Fibroblast of lung (primary cell): ENCODE measurements around the gene SH3TC1. TPM values are rescaled to one million over a fixed set of nuclear protein-coding genes. Genes with fewer than 3 reads are reported as not detected.

Experiments
- DNase-seq, 2 donors: peaks; one replicate each; pipeline versions ENCODE4 v3.0.0 to v3.0.0-alpha.2; 2010; ENCODE audit warnings: low read depth in 2 of 2
- H2AFZ ChIP-seq: 2 replicates; pipeline ENCODE4 v1.5.1; 2012; ENCODE audit warnings: low read length, control low read depth, inconsistent platforms
- H3K27ac ChIP-seq: 2 replicates; pipeline ENCODE4 v1.5.1; 2011; ENCODE audit warnings: low read length, control low read depth; ENCODE audit not compliant: insufficient read depth
- H3K27me3 ChIP-seq: 2 replicates; pipeline ENCODE4 v1.5.1; 2011; ENCODE audit warnings: mild to moderate bottlenecking, low read length; ENCODE audit not compliant: control insufficient read depth, insufficient read depth
- H3K36me3 ChIP-seq: 2 replicates; pipeline ENCODE4 v1.5.1; 2011; ENCODE audit warnings: low read length; ENCODE audit not compliant: control insufficient read depth, insufficient read depth
- H3K4me1 ChIP-seq: 2 replicates; pipeline ENCODE4 v1.5.1; 2011; ENCODE audit warnings: low read length; ENCODE audit not compliant: control insufficient read depth, insufficient read depth; ENCODE audit errors: extremely low read depth
- H3K4me2 ChIP-seq: 2 replicates; pipeline ENCODE4 v1.5.1; 2011; ENCODE audit warnings: low read length, control low read depth; ENCODE audit not compliant: insufficient read depth; ENCODE audit errors: extremely low read depth
- H3K4me3 ChIP-seq, 4 experiments: fragments of 200-600 bp in 1 of 4; sonication (generic) in 1 of 4; replicated peaks in 1 of 4; 2 replicates each; pipeline ENCODE4 v1.5.1; 2011 to 2016; ENCODE audit warnings: low read length in 4 of 4, low read depth in 3 of 4, mild to moderate bottlenecking in 3 of 4, control low read depth in 2 of 4, inconsistent platforms in 1 of 4, mixed read lengths in 1 of 4; ENCODE audit not compliant: insufficient read depth in 1 of 4; ENCODE audit errors: control extremely low read depth in 1 of 4
- H3K79me2 ChIP-seq: 2 replicates; pipeline ENCODE4 v1.5.1; 2012; ENCODE audit warnings: mild to moderate bottlenecking, low read length, inconsistent platforms; ENCODE audit not compliant: control insufficient read depth, insufficient read depth
- H3K9ac ChIP-seq: 2 replicates; pipeline ENCODE4 v1.5.1; 2011; ENCODE audit warnings: mild to moderate bottlenecking, low read length, control low read depth; ENCODE audit not compliant: insufficient read depth
- H3K9me3 ChIP-seq: 2 replicates; pipeline ENCODE4 v1.5.1; 2012; ENCODE audit warnings: low read depth, low read length; ENCODE audit not compliant: control insufficient read depth, insufficient read depth
- H4K20me1 ChIP-seq: 2 replicates; pipeline ENCODE4 v1.5.1; 2011; ENCODE audit warnings: low read length; ENCODE audit not compliant: control insufficient read depth, insufficient read depth; ENCODE audit errors: extremely low read depth
- CTCF ChIP-seq, 2 donors: IDR thresholded peaks in 1 of 2; conservative IDR thresholded peaks in 1 of 2; 1 replicate in 1 of 2; 2 replicates in 1 of 2; pipeline ENCODE4 v1.5.1; 2011 to 2012; ENCODE audit warnings: low read length in 2 of 2, control low read depth in 1 of 2, inconsistent platforms in 1 of 2, low read depth in 1 of 2, mild to moderate bottlenecking in 1 of 2
- EZH2 ChIP-seq: IDR thresholded peaks from 2 replicates; pipeline ENCODE4 v1.5.1; 2012; ENCODE audit warnings: low read length, control low read depth, mild to moderate bottlenecking; ENCODE audit errors: missing control alignments
- polyA plus RNA-seq, 2 donors: library from polyadenylated mRNA; depleted of rRNA in 1 of 2; stranded (reverse) in 1 of 2; unstranded in 1 of 2; fragments of >200 nt; gene quantifications; 2 replicates each; pipeline ENCODE4 v1.2.1, GENCODE V29; 2011 to 2012; ENCODE audit warnings: missing spikeins in 1 of 2
- total RNA-seq: library from RNA; depleted of rRNA; stranded (reverse); fragments of >200 nt; gene quantifications from 2 replicates; pipeline ENCODE4 v1.2.1, GENCODE V29; 2014

Gene SH3TC1
- total and polyA plus RNA-seq, 2 donors (not counting 1 experiment from before 2014, with no cell fraction given) = 3.3 to 11.6 TPM

DNA sequence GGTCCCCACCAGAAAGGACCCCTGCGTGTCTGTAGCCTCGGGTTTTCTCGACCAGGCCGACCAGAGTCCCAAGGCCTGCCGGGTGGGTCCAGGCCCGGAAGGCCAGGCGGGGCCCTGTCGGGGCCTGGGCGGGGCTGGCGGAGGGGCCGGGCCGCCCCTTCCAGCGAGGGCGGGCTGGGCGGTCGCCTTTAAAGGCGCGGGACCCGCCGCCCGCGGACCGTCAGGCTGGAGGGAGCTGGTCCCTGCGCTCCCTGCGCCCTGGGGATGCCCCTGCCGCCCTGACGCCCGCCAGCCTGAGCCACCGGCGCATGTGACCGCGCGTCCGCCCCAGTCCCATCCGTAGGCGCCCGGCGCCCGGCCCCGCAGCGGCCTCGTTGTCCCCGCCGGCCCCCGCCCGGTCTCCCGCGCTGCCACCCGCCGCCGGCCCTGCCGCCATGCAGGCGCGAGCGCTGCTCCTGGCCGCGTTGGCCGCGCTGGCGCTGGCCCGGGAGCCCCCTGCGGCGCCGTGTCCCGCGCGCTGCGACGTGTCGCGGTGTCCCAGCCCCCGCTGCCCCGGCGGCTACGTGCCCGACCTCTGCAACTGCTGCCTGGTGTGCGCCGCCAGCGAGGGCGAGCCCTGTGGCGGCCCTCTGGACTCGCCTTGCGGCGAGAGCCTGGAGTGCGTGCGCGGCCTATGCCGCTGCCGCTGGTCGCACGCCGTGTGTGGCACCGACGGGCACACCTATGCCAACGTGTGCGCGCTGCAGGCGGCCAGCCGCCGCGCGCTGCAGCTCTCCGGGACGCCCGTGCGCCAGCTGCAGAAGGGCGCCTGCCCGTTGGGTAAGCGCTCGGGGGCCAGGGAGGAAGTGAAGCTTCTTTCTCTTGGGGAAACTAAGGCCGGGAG, 70.7 kb downstream of the SH3TC1 start, which contains the start of gene HTRA3:
HTRA3 (plus strand) TSS at position 220 of the 883 bp plus-strand sequence; CDS start at position 435, 215 bp downstream.
- Histone ChIP-seq H2AFZ (no peak within 1 kb of the TSS), H3K4me2 (peak within 1 kb of the TSS; percentile 51), H3K9me3 (no peaks in the 10 kb centered on the region), H3K4me3 (peak within 1 kb of the TSS in 1 of 4 experiments; percentile 40), H3K27ac (no peak within 1 kb of the TSS), H3K9ac (no peak within 1 kb of the TSS), H3K36me3 (no peaks in the 10 kb centered on the region), H3K27me3 (peaks cover 20% of the 10 kb centered on the region), H3K79me2 (no peaks in the 10 kb centered on the region), H3K4me1 (peaks cover 5% of the 10 kb centered on the region), H4K20me1 (no peaks in the 10 kb centered on the region)
- peak; percentile 48 to 49 for DNase-seq
- TF ChIP-seq EZH2 (peak; percentile 89), CTCF (conservative IDR thresholded peaks at IDR 0.05 in 1 of 2, IDR thresholded peaks at IDR 0.05 in 1 of 2; ENCODE audit: low read depth in 1 of 2, low read length in 2 of 2) (no peak)

- no peak overlapping the region for H3K4me2 ChIP-seq
- peaks cover 10% of the 10 kb centered on the region for H3K4me1 ChIP-seq
- no peaks in the 10 kb centered on the region for H4K20me1 ChIP-seq
- peaks cover 20% of the 10 kb centered on the region for H3K27me3 ChIP-seq
- no peak overlapping the region for H3K9ac ChIP-seq
- TF ChIP-seq EZH2 (peak; percentile 63), CTCF (conservative IDR thresholded peaks at IDR 0.05 in 1 of 2, IDR thresholded peaks at IDR 0.05 in 1 of 2; ENCODE audit: low read depth in 1 of 2, low read length in 2 of 2) (no peak)
- DNase-seq = no peak
- no peaks in the 10 kb centered on the region for H3K9me3 ChIP-seq
- H2AFZ ChIP-seq = no peak overlapping the region
- no peak overlapping the region for H3K27ac ChIP-seq
- H3K36me3 ChIP-seq = no peaks in the 10 kb centered on the region
- H3K79me2 ChIP-seq = no peaks in the 10 kb centered on the region
- H3K4me3 ChIP-seq = no peak overlapping the region
Observed at GRCh38 chr4:8270418-8270771, 71.3 kb downstream of the SH3TC1 start.

- DNase-seq = no peak
- Histone ChIP-seq H3K9ac (no peak overlapping the region), H2AFZ (no peak overlapping the region), H3K4me1 (peaks cover 10% of the 10 kb centered on the region), H3K27me3 (peaks cover 20% of the 10 kb centered on the region), H4K20me1 (no peaks in the 10 kb centered on the region), H3K9me3 (no peaks in the 10 kb centered on the region), H3K4me2 (no peak overlapping the region), H3K27ac (no peak overlapping the region), H3K36me3 (no peaks in the 10 kb centered on the region), H3K4me3 (no peak overlapping the region), H3K79me2 (no peaks in the 10 kb centered on the region)
- no peak for TF ChIP-seq CTCF (conservative IDR thresholded peaks at IDR 0.05 in 1 of 2, IDR thresholded peaks at IDR 0.05 in 1 of 2; ENCODE audit: low read depth in 1 of 2, low read length in 2 of 2)
- peak; percentile 24 for TF ChIP-seq EZH2
Observed at GRCh38 chr4:8270912-8271815, 72.1 kb downstream of the SH3TC1 start.
